Naive thymus-derived CD8-positive, alpha-beta T cell (primary cell): Measurements from ENCODE around the gene TECTA. TPM values are rescaled to one million over a fixed set of nuclear protein-coding genes. Genes with fewer than 3 reads are reported as not detected.
"Not testable (repeated sequence)": the region's sequence is repeated elsewhere in the genome, so short reads cannot be mapped to it uniquely, and the experiment has no call there.

Experiments used
- ATAC-seq, 2 donors: fragments of 150-1000 bp; cut with Tn5 transposase in 1 of 2; sonication (Bioruptor Pico), chemical (Tn5 transposase) in 1 of 2; 1 replicate in 1 of 2; 2 replicates in 1 of 2; pipeline ENCODE4 v1.10.0; 2021; ENCODE audit warnings: mild to moderate bottlenecking in 2 of 2, moderate library complexity in 2 of 2
- POLR2A ChIA-PET: fragments of 350-600 bp; sonication (Branson Sonifier 250); formaldehyde crosslinking; loops from one replicate; lab custom pipeline; 2021; ENCODE audit warnings: antibody characterized with exemption; lab: Charles Lee
- DNase-seq, 10 donors: peaks; one replicate each; pipeline versions ENCODE4 v3.0.0 to v3.0.0-alpha.2; 2020 to 2022
- H3K27ac Mint-ChIP-seq, 10 donors: one replicate each; pipeline ENCODE4 v1.8.0; 2020 to 2022; ENCODE audit warnings: mild to moderate bottlenecking in 10 of 10, mixed read lengths in 10 of 10, moderate library complexity in 4 of 10, inconsistent platforms in 1 of 10
- H3K27me3 Mint-ChIP-seq, 5 donors: one replicate each; pipeline ENCODE4 v1.8.0; 2021 to 2022; ENCODE audit warnings: mixed read lengths in 5 of 5
- H3K36me3 Mint-ChIP-seq, 3 donors: one replicate each; pipeline ENCODE4 v1.8.0; 2020 to 2022; ENCODE audit warnings: mixed read lengths in 3 of 3, mild to moderate bottlenecking in 2 of 3, inconsistent platforms in 1 of 3
- H3K4me1 Mint-ChIP-seq, 4 donors: one replicate each; pipeline ENCODE4 v1.8.0; 2021 to 2022; ENCODE audit warnings: mixed read lengths in 4 of 4
- H3K4me3 Mint-ChIP-seq, 10 donors: one replicate each; pipeline ENCODE4 v1.8.0; 2020 to 2022; ENCODE audit warnings: mild to moderate bottlenecking in 10 of 10, mixed read lengths in 10 of 10, moderate library complexity in 6 of 10, inconsistent platforms in 1 of 10
- H3K9me3 Mint-ChIP-seq, 9 donors: one replicate each; pipeline ENCODE4 v1.8.0; 2020 to 2022; ENCODE audit warnings: mixed read lengths in 9 of 9, mild to moderate bottlenecking in 3 of 9, inconsistent platforms in 1 of 9, moderate library complexity in 1 of 9
- polyA plus RNA-seq, 3 donors: library from polyadenylated mRNA; unstranded; fragments of 300-500 nt; fragmentation: Illumina TruSeq; gene quantifications; one replicate each; pipeline ENCODE4 v1.2.3, GENCODE V29; 2021
- total RNA-seq, 8 experiments: library from RNA in 2 of 8; stranded (reverse) in 2 of 8; gene quantifications; one replicate each; pipeline ENCODE4 v1.2.3 and lab custom pipeline; 2021 to 2026

TECTA gene
- total and polyA plus RNA-seq, 5 experiments from 2014 or later = 0.31 to 0.58 (median 0.57) TPM; not detected in 2

DNA sequence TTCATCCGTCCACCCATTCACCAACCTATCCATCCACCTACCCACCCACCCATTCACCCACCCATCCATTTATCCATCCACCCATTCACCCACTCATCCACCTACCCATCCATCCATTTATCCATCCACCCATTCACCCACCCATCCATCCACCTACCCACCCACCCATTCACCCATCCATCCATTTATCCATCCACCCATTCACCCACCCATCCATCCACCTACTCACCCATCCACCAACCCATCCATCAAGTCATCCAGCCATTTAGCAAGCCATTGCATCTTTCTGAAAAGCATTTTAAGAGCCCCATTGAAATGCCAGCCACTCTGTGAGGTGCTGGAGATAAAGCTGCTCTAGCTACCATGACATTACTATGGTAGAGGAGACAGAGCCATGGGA, 14.0 kb downstream of the TECTA start:
- H3K4me1 Mint-ChIP-seq, ATAC-seq, H3K9me3 Mint-ChIP-seq, H3K27ac Mint-ChIP-seq, DNase-seq, POLR2A ChIA-PET, H3K36me3 Mint-ChIP-seq, H3K4me3 Mint-ChIP-seq: not testable (repeated sequence)
- H3K27me3 Mint-ChIP-seq = peaks cover 6 to 28% (median 17%) of the 10 kb centered on the region in 5 donors

DNA sequence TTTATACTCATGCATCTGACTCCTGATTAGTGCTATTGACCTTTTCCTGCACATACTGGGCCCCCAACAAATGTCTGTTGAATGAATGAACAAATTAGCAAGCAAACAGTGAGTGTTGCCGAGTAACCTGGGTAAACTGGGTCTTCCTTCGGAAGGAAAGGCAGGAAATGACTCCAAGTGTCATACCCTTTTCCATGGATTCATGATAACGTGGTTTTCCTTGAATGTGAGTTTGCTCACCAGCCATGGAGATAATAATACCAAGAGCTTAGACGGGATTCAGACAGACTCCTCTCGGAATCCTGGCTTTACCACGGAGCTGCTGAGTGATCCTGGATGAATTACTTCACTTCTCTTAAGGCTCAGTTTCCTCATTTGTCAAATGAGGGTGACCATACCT, 16.7 kb downstream of the TECTA start:
- DNase-seq (no peak), ATAC-seq (no peak)
- Mint-ChIP-seq H3K27ac (no peak overlapping the region), H3K4me3 (no peak overlapping the region), H3K36me3 (peaks cover 0 to 5% (median 4%) of the 10 kb centered on the region in 3 donors), H3K27me3 (peaks cover 1 to 12% (median 8%) of the 10 kb centered on the region in 5 donors), H3K4me1 (no peaks in the 10 kb centered on the region), H3K9me3 (peaks cover 0 to 15% (median 6%) of the 10 kb centered on the region in 9 donors)
- POLR2A ChIA-PET = no interaction called here

GRCh38 chr11:121119440-121119839, 18.4 kb downstream of the TECTA start:
- H3K4me3 Mint-ChIP-seq = no peak overlapping the region
- H3K9me3 Mint-ChIP-seq = peaks cover 0 to 27% (median 9%) of the 10 kb centered on the region in 9 donors
- H3K36me3 Mint-ChIP-seq = peaks cover 0 to 11% (median 4%) of the 10 kb centered on the region in 3 donors
- peaks cover 0 to 7% (median 1%) of the 10 kb centered on the region in 5 donors for H3K27me3 Mint-ChIP-seq
- H3K27ac Mint-ChIP-seq = no peak overlapping the region
- no peaks in the 10 kb centered on the region for H3K4me1 Mint-ChIP-seq
- POLR2A ChIA-PET = no interaction called here
- ATAC-seq = no peak
- no peak for DNase-seq

DNA sequence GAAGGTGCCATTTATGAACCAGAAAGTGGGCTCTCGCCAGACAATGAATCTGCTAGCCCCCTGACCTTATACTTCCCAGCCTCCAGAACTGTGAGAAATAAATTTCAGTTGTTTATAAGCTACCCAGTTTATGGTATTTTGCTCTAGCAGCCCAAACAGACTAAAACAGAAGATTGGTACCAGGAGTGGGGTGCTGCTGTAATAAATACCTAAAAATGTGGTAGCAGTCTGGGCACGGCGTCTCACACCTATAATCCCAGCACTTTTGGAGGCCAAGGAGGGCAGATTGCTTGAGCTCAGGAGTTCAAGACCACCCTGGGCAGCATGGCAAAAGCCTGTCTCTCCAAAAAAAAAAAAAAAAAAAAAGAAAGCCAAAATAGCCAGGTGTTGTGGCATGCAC, 21.3 kb downstream of the TECTA start:
- H3K4me1 Mint-ChIP-seq = no peaks in the 10 kb centered on the region
- no peak for DNase-seq
- POLR2A ChIA-PET = no interaction called here
- H3K27ac Mint-ChIP-seq = no peak overlapping the region
- H3K4me3 Mint-ChIP-seq = no peak overlapping the region
- H3K9me3 Mint-ChIP-seq = peaks cover 0 to 27% (median 9%) of the 10 kb centered on the region in 9 donors
- peaks cover 0 to 11% (median 4%) of the 10 kb centered on the region in 3 donors for H3K36me3 Mint-ChIP-seq
- peaks cover 0 to 3% (median 0%) of the 10 kb centered on the region in 5 donors for H3K27me3 Mint-ChIP-seq
- ATAC-seq = no peak

DNA sequence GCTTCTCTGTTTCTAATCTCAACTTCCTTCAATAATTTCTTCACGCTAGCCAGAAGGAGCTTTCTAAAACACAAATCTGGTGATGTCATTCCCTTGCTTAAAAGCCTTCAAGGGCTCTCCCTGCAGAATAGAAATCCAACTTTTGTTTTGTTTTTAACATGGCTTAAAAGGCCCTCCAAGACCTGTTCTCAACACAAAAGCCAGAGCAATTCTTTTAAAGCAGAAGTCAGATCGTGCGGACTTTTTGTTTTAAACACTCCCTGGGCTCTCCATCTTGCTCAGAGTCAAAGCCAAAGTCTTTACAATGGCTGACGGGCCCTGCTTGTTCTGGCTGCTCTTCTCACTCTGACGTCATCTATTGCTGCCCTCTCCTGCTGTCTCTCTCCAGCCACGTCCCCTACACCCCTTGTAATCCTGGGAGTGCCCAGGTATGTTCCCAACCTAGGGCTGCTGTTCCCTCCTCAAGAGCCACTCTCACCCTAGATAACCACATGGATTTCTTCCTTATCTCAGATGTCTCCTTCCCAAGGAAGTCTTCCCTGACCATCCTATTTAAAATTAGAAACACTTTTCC, 22.5 kb downstream of the TECTA start:
- Mint-ChIP-seq H3K9me3 (peaks cover 0 to 27% (median 9%) of the 10 kb centered on the region in 9 donors), H3K27me3 (peaks cover 0 to 3% (median 0%) of the 10 kb centered on the region in 5 donors), H3K4me1 (no peaks in the 10 kb centered on the region), H3K36me3 (peaks cover 0 to 11% (median 5%) of the 10 kb centered on the region in 3 donors), H3K4me3 (no peak overlapping the region), H3K27ac (no peak overlapping the region)
- DNase-seq = no peak
- POLR2A ChIA-PET = no interaction called here
- no peak for ATAC-seq

DNA sequence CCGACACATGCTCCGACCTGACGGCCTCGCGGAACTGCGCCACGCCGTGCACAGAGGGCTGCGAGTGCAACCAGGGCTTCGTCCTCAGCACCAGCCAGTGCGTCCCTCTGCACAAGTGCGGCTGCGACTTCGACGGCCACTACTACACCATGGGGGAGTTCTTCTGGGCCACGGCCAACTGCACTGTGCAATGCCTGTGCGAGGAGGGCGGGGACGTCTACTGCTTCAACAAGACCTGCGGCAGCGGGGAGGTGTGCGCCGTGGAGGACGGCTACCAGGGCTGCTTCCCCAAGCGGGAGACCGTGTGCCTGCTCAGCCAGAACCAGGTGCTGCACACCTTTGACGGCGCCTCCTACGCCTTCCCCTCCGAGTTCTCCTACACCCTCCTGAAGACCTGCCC, 26.8 kb downstream of the TECTA start:
- POLR2A ChIA-PET = no interaction called here
- DNase-seq (no peak), ATAC-seq (no peak)
- no peak overlapping the region for H3K27ac Mint-ChIP-seq
- H3K9me3 Mint-ChIP-seq = peaks cover 0 to 11% (median 4%) of the 10 kb centered on the region in 9 donors
- H3K4me3 Mint-ChIP-seq = no peak overlapping the region
- H3K27me3 Mint-ChIP-seq = peaks cover 0 to 4% (median 2%) of the 10 kb centered on the region in 5 donors
- peaks cover 0 to 6% (median 1%) of the 10 kb centered on the region in 3 donors for H3K36me3 Mint-ChIP-seq
- no peaks in the 10 kb centered on the region for H3K4me1 Mint-ChIP-seq

- no peak overlapping the region for H3K4me3 Mint-ChIP-seq
- H3K27me3 Mint-ChIP-seq = peaks cover 0 to 4% (median 0%) of the 10 kb centered on the region in 5 donors
- peaks cover 0 to 1% (median 0%) of the 10 kb centered on the region in 3 donors for H3K36me3 Mint-ChIP-seq
- no peak overlapping the region for H3K27ac Mint-ChIP-seq
- no peaks in the 10 kb centered on the region for H3K4me1 Mint-ChIP-seq
- H3K9me3 Mint-ChIP-seq = no peaks in the 10 kb centered on the region
- ATAC-seq (no peak), DNase-seq (no peak)
- POLR2A ChIA-PET = no interaction called here
Observed at GRCh38 chr11:121129362-121130340, 28.6 kb downstream of the TECTA start.

GRCh38 chr11:121131656-121132055, 30.6 kb downstream of the TECTA start:
- Mint-ChIP-seq H3K9me3 (no peaks in the 10 kb centered on the region), H3K36me3 (peaks cover 0 to 1% (median 0%) of the 10 kb centered on the region in 3 donors), H3K27ac (no peak overlapping the region), H3K4me1 (no peaks in the 10 kb centered on the region), H3K27me3 (peaks cover 0 to 4% (median 0%) of the 10 kb centered on the region in 5 donors), H3K4me3 (no peak overlapping the region)
- DNase-seq = no peak
- POLR2A ChIA-PET = no interaction called here
- ATAC-seq = no peak

GRCh38 chr11:121132211-121132976, 31.4 kb downstream of the TECTA start:
- Mint-ChIP-seq H3K27me3 (peaks cover 0 to 4% (median 0%) of the 10 kb centered on the region in 5 donors), H3K36me3 (peaks cover 0 to 1% (median 0%) of the 10 kb centered on the region in 3 donors), H3K4me1 (no peaks in the 10 kb centered on the region), H3K27ac (no peak overlapping the region), H3K4me3 (no peak overlapping the region), H3K9me3 (no peaks in the 10 kb centered on the region)
- ATAC-seq = no peak
- POLR2A ChIA-PET = no interaction called here
- DNase-seq = no peak

- H3K9me3 Mint-ChIP-seq = no peaks in the 10 kb centered on the region
- POLR2A ChIA-PET = no interaction called here
- peaks cover 0 to 1% (median 0%) of the 10 kb centered on the region in 5 donors for H3K27me3 Mint-ChIP-seq
- no peaks in the 10 kb centered on the region for H3K36me3 Mint-ChIP-seq
- no peak overlapping the region for H3K27ac Mint-ChIP-seq
- ATAC-seq (no peak), DNase-seq (no peak)
- H3K4me3 Mint-ChIP-seq = no peak overlapping the region
- no peaks in the 10 kb centered on the region for H3K4me1 Mint-ChIP-seq
Observed at GRCh38 chr11:121134741-121135312, 33.8 kb downstream of the TECTA start.

GRCh38 chr11:121137005-121137404, 36.0 kb downstream of the TECTA start:
- Mint-ChIP-seq H3K27me3 (peaks cover 0 to 1% (median 0%) of the 10 kb centered on the region in 5 donors), H3K9me3 (no peaks in the 10 kb centered on the region), H3K4me3 (no peak overlapping the region), H3K27ac (no peak overlapping the region), H3K36me3 (no peaks in the 10 kb centered on the region), H3K4me1 (no peaks in the 10 kb centered on the region)
- no peak for DNase-seq
- POLR2A ChIA-PET = no interaction called here
- ATAC-seq = no peak

DNA sequence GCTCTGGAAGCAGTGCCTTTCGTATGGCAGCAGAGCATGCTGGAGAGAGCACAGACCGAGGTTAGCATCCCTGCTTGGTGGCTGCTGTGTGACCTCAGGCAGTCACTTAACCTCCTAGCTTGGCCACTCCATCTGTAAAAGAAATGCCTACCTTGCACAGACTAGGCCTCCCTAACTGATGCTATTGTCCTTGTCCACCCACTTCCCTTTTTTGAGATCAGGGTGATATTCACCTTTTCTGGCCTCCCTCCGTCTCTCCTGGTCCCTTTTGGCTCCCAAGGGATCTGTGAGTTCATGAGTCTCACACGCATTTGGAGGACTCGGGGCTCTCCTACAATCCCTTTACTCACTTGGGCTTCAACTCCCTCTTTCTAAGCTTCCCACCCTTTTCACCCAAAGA, 37.2 kb downstream of the TECTA start:
- Mint-ChIP-seq H3K36me3 (no peaks in the 10 kb centered on the region), H3K4me1 (no peaks in the 10 kb centered on the region), H3K27me3 (peaks cover 0 to 1% (median 0%) of the 10 kb centered on the region in 5 donors), H3K4me3 (no peak overlapping the region), H3K9me3 (no peaks in the 10 kb centered on the region), H3K27ac (no peak overlapping the region)
- ATAC-seq (no peak), DNase-seq (no peak)
- POLR2A ChIA-PET = no interaction called here
